ENCODE data around the gene REEP2.
"Not testable (repeated sequence)": the region's sequence is repeated elsewhere in the genome, so short reads cannot be mapped to it uniquely, and the experiment has no call there.

The REEP2 gene

DNA sequence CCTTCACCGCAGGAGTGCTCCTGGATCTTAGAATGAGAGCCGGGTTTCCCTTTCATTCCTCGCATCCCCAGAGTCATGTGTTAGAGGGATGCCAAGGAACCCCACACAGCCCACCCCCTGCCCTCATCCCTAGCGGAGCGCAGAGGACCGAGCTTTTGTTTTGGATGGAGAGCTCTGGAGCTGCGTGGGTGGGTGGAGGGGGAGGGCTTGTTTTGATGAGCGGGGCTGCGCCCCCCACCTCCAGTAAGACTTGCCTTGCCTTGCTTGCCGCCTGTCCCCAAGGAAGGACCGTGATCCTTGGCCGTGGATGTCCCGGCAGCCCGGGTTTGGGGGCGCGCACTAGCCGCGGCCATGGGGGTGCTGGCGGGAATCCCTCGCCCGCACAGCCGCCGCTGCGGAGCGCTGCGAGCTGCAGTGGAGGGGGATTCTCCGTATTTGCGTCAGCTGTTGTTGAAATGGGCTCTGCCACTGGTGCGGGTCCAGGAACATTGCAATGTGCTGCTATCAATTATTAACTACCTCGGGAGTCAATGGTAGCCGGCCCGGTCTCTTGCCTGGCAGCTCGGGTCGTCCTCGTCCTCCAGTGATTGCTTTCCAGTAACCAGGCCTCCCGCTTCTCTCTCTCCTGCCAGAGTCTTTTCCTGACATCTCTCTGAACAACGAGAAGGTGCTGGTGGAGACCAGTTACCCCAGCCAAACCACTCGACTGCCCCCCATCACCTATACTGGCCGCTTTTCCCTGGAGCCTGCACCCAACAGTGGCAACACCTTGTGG, 27.5 kb downstream of the REEP2 start:
- no peak for DNase-seq

GRCh38 chr5:138466900-138467710, 28.2 kb downstream of the REEP2 start:
- DNase-seq: no peak

GRCh38 chr5:138467711-138468132, 28.9 kb downstream of the REEP2 start:
- no peak for DNase-seq

DNA sequence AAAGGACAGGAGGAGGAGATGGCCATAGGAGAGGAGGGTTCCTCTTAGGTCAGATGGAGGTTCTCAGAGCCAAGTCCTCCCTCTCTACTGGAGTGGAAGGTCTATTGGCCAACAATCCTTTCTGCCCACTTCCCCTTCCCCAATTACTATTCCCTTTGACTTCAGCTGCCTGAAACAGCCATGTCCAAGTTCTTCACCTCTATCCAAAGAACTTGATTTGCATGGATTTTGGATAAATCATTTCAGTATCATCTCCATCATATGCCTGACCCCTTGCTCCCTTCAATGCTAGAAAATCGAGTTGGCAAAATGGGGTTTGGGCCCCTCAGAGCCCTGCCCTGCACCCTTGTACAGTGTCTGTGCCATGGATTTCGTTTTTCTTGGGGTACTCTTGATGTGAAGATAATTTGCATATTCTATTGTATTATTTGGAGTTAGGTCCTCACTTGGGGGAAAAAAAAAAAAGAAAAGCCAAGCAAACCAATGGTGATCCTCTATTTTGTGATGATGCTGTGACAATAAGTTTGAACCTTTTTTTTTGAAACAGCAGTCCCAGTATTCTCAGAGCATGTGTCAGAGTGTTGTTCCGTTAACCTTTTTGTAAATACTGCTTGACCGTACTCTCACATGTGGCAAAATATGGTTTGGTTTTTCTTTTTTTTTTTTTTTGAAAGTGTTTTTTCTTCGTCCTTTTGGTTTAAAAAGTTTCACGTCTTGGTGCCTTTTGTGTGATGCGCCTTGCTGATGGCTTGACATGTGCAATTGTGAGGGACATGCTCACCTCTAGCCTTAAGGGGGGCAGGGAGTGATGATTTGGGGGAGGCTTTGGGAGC, 29.5 kb downstream of the REEP2 start:
- DNase-seq: no peak

- no peak for DNase-seq
Observed at GRCh38 chr5:138468966-138469539, 30.2 kb downstream of the REEP2 start.

- DNase-seq: no peak
Observed at GRCh38 chr5:138469540-138470321, 30.9 kb downstream of the REEP2 start.

- no peak for DNase-seq
Observed at GRCh38 chr5:138470322-138471051, 31.6 kb downstream of the REEP2 start.

DNA sequence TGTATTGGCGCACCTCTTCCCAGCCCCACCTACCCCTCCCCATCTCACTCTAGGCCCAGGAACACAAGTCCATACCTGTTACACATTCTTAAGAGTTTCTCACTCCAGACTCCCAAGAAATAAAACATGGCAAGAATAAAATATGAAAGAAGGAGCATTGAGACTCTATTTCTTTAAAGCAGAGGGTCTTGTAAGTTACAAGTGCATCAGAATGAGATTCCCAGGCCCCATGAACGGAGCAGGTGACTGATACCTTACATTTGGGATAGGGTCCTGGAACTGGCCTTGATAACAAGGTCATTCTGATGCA, 32.1 kb downstream of the REEP2 start:
- DNase-seq: no peak

DNA sequence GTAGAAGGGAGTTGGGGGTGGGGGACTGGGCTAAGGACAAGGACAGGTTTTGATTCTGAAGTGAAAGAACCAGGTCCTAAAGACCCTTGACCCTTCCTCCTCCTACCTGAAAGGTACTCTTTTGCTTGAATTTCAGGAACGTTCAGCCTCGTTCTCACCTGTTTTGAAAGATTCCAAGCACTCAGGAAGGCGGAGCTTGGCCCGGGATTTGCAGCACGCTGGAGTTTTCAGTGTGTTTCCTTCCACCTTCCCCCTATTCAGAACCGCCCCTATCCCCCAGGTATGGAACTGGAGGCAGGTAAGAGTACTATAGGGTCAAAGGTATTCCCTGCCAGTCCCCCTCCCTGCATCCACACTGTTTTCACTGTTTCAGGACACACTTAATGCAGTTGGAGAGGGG, 33.5 kb downstream of the REEP2 start:
- DNase-seq: no peak

- not testable (repeated sequence) for DNase-seq
Observed at GRCh38 chr5:138473151-138473550, 34.3 kb downstream of the REEP2 start.

DNA sequence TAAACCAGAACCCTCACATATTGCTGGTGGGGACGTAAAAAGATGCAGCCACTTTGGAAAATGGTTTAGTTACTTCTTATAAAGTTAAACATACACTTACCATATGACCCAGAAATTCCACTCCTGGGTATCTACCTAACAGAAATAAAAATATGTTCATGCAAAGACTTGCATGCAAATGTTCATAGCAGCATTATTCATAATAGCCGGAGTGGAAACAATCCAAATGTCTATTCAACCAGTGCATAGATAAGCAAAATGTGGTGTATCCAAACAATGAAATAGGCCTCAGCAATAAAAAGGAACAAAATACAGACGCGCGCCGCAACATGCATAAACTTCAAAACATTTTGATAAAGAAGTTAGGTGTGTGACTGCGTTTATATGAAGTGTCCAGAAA, 38.1 kb downstream of the REEP2 start:
- no peak for DNase-seq

DNA sequence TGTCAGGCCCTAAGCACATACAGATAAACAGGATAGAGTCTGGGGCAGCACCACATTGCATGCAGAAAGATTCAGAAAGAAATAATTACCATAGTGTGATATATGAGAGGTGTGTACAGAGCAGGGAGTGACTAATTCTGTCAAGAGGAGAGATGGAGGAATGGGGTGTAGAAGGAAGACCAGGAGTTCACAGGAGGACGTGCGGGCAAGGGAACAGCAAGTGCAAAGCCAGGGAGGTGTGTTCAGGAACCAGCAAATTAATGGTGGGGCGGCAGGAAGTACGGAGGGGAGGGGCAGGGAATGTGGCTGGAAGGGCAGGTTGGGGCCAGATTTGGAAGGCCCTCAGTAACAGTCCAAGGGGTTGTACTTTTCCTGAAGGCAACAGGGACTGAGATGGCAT, 43.8 kb downstream of the REEP2 start:
- DNase-seq: no peak

GRCh38 chr5:138488481-138488945, 49.7 kb downstream of the REEP2 start:
- no peak for DNase-seq

DNA sequence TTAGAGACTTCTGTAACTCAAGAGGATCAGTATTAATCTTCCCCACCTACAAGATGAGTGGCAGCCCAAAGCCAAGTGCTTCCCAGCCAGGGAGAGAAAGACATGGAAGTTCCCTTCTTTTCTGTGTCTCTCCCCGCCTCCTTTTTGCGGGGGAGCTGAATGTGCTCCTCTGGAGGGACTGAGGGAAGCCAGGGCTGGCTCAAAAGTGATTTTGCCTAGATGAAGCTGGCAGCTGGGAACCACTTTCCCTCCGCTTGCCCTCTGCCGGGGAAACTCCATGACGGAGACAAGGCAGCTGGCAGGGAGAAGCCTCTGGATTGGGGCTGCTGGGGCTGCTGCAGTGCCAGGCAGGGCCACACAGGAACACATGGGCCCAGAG, 50.8 kb downstream of the REEP2 start:
- no peak for DNase-seq

- DNase-seq: no peak
Observed at GRCh38 chr5:138490648-138491283, 51.9 kb downstream of the REEP2 start.

GRCh38 chr5:138491284-138491648, 52.4 kb downstream of the REEP2 start:
- no peak for DNase-seq

- DNase-seq: no peak
Observed at GRCh38 chr5:138491669-138492559, 53.1 kb downstream of the REEP2 start.

GRCh38 chr5:138492560-138493045, 53.7 kb downstream of the REEP2 start:
- no peak for DNase-seq

GRCh38 chr5:138495351-138495750, 56.5 kb downstream of the REEP2 start:
- DNase-seq: no peak

All from SHP77 treated with DMSO at 0.1 percent for 48 hours (cell line).